GM15510 (cell line): ENCODE data around the gene RASSF5.

Experiments
- POLR2A ChIP-seq: IDR thresholded peaks from 3 replicates; pipeline ENCODE4 v1.6.1; 2011; ENCODE audit warnings: borderline replicate concordance; ENCODE audit not compliant: insufficient read length; ENCODE audit errors: extremely low read depth

RASSF5 gene

DNA sequence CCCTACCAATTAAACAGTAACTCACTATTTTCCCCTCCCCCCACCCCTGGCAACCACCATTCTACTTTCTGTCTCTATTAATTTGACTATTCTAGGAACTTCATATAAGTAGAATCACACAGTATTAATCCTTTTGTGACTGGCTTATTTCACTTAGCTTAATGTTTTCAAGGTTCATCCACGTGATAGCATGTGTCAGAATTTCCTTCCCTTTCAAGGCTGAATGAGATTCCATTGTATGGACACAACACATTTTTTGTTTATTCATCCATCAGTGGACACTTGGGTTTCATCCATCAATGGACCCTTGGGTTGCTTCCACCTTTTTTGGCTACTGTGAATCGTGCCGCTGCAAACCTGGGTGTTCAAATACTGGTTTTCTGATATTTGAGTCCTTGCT, 63.2 kb downstream of the RASSF5 start:
- TF ChIP-seq POLR2A, result no peak

DNA sequence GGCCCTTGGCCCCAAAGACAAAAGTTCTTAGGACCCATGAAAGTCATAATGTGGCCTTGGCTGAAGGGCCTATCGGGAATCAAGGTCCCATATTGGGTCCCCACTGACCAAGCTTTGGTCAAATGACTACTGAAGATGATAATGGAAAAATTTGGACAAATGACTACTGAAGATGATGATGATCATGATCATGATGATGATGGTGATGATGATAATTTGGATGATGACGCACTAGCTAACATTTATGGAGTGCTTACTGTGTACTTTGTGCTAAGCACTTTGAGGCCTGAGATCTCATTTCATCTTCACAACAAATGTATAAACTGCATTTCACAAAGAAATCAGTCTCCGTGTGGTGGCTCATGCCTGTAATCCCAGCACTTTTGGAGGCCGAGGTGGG, 65.5 kb downstream of the RASSF5 start:
- no peak for TF ChIP-seq POLR2A

DNA sequence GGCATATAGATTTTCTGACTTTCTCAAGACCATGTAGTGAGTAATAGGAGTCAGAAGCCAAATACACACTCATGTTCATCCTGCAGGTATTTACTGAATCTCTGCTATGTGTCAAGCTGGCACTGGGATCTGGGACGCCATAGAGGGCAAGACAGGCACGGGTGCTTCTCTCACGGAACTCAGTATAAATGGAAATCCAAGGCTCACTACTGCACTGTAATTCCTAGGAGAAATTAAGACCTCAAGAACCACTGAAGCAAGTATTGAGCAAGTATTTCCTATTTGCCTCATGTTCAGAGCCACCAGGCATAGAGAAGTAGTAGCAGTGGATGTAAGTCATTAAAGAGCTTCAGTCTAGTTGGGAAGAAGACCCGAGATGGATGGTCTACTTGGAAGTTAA, 66.0 kb downstream of the RASSF5 start:
- no peak for TF ChIP-seq POLR2A

DNA sequence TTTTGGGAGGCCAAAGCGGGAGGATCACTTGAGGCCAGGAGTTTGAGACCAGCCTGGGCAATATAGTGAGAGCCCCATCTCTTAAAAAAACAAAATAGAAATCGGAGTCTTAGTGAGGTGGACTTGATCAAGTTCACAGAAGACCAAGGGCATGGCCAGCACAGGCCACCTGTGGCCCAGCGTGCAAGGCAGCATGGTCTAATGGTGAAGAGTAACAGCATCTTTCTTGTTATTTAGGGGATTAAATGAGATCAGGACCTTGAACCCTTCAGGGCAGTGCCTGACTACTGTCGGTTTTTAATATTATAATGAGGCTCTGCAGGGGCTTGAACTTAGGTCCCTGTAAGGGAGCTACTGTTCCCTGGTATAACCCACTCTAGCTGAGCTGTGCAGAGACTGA, 66.4 kb downstream of the RASSF5 start:
- TF ChIP-seq POLR2A, result no peak

DNA sequence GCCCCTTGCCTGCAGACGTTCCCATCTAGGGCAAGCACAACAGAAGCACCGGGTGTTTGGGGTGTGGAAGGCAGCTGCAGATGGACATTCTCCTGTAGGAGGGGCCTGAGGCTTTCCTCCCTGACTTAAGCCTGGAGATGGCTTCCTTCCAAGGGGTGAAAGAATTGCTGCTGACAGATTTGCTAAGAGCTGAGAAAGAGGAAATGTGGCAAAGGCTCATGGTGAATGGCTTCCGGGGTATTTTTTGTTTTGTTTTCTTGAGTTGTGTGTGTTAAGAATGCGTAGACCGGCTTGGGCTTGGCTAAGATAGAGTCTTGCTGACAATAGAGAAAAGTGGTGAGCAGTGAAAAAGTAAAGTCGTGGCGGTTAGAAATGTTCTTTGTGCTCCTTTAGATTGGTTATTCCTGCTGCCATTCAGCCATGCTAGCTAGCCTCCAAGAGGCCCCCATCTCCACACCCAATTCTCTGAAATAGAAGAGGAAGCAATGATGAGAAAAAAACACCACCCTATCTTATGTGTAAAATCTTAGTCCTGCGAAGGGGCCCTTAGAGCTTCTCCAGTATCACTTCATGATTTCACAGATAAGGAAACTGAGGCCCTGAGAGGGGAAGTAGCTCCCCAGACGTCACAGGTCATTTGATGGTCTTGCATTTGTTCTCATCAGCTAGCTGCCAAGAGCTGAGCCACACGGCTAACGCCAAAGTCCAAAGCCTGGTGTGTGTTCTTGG, 68.0 kb downstream of the RASSF5 start:
- no peak for TF ChIP-seq POLR2A

DNA sequence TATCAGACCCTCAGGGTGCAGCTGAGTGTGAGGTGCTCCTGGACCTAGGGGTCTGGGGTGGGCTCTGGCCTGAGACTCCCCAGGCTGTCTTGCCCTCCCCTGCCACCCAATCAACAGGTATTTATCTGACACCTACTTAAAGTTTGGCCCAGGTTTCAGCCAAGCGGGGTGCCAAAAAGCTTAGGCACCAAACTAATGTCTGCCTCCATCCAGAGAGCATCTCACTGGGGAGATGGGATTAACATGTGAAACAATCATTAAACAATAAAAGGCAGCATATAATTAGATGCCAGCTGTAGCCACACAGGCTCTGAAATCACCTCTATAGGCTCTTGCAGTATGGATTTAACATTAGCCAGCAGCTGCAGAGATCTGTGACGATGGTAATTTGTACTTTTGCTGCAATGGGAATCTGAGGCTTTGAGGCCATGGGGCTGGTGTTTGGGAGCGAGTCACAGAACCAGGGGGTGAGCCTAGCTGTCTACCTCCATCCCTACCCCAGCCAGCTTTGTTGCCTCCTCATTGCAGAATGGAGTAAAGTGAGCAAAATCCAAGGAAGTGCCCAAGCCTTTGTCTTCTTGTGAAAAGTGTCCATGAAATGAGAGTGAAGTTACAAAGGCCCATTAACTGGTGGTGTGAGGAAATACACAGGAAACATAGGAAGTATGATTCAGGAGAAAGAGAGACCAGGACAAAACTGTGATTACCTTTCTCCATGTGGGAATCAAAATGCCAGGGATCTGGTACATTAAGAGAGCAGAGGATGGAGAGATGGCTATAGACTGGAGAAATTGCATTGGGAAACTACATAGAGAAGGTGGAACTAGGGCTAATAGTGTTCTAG, 68.8 kb downstream of the RASSF5 start:
- no peak for TF ChIP-seq POLR2A

DNA sequence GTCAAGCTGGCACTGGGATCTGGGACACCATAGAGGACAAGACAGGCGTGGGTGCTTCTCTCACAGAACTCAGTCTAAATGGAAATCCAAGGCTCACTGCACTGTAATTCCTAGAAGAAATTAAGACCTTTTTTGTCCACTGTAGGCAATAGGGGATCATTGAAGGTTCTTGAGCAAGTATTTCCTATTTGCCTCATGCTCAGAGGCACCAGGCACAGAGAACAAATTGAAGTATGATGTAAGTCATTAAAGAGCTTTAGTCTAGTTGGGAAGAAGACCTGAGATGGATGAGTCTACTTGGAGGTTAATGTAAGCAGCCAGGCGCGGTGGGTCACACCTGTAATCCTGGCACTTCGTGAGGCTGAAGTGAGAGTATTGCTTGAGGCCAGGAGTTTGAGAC, 70.3 kb downstream of the RASSF5 start:
- no peak for TF ChIP-seq POLR2A

DNA sequence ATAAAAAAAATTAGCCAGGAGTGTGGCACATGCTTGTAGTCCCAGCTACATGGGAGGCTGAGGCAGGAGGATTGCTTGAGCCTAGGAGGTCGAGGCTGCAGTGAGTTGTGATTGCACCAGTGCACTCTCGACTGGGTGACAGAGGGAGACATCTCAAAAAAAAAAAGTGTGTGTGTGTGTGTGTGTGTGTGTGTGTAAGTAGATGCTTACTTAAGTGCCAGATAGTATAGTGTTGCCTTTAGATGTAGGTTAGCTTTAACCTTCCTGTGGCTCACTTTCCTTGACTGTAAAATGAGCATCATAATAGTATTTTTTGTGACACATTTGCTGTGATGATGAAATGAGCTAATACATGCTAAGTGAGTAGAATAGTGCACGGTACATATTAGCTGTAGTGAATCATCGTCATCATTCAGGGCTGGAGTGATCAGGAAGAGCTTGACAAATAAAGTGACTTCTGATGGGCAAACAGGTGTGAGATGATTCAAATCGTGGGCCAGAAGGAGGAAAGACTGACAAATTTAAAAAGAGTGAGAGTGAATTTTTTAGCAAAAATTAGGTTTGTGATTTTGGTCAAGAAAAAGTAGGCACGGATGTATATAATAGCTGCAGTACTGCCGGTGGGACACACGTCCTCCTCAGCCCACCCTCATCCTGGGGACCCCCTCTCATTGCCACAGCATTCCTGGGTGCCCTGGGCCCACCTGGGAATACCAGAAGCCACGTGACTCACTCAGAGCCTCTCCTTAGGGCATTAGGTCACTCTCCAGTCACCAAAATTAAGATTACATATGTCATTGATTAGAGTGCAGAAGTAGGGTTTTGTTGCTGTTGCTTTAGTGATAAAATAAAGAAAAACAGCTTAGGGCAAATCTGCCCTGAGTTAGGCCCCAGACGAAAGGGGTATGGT, 71.0 kb downstream of the RASSF5 start:
- TF ChIP-seq POLR2A, result no peak

DNA sequence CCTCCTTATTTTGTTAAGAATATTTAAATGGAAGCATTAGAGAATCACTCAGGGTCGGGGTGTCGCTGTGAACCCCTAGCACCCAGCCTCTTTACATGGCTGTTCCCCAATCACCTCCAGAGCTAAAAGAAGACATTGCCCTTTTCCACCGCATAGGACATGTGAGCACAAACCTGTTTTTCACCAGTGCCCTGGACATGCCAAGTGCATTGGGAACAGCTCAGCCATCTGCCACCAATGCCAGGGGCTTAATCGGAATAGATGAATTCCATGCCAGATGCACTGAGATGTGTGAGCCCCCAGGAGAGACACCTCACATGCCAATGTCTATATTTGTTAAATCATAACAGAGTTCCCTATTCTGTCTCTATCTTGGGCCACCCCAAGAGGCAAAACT, 71.6 kb downstream of the RASSF5 start:
- TF ChIP-seq POLR2A, result no peak

DNA sequence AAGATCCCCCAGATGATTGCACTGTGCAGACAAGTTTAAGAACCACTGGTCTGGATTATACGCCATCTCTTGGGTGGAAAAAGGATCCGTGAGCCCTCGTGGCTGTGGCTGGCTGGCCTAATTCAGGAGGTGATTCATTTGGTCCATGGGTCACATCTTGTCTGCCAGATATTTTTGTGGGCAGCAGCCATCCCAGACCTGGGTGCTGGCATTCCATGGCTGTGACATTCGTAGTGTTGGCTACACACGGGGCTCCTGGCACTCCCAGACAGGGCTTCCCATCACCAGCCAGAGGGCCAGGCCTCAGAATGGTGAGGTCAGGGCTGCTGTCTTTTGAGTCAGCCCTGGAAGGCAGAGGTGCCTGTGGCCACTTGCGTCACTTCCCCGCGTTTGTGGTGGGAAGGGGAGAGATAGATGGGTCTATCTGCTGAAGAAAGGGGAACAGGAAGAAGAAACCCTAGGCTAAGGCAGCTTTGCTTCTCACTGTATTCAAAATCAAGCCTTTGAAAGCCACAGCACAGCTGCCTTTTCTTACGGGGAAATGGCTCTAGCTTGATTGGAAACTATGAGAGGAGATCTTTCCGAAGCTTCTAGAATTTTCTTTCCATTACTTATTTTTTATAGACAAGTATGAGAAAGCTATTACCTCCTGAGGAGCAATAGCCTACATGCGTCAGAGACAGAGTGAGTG, 72.6 kb downstream of the RASSF5 start:
- peak; percentile 36 for TF ChIP-seq POLR2A

DNA sequence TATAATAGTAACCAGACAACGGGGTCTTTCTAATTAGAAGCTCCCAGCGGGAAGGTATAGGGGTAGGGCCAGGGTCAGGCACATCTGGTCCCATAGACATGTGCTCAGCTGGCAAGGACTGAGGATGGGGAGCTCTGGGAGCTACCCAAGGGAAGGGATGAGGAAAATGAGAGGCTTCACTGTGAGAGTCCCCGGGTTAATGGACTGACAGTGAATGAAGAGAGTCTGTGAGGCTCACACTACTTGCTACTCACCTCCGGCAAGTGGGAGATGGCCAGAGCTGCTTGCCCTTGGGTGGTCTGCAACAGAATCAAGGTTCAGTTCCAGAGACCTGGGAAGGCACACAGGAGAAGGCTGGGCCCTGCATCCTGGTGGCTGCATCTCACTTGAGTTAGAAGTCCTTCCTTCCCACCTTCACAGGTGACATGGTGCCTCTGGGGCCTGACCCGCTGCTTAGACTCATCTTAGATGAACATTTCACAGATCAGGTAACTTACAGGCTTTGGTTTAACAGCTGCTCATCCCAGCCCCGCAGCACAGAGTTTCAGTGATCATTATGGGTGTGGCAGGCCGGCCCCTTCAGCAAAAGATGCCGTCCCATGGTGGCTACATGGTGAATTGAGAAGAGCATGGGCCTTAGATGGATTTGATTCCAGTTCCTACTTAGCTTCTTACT, 73.2 kb downstream of the RASSF5 start:
- TF ChIP-seq POLR2A, result no peak

DNA sequence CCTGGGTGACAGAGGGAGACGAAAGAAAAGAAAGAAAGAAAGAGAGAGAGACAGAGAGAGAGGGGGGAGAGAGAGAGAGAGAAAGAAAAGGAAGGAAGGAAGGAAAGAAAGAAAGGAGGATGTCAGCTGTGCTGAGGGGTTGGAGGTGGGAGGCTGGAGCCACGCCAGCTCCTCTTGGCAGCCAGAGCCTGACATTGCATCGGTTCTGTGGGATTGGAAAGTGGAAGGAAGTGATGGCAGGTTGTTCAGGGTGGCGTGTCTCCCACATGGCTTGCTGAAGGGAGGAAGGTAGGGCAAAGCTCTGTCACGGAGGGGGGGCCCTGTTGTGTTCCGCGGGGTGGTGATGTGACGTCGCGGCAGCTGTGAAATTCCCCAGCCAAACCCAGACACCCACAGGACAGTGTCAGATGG, 74.2 kb downstream of the RASSF5 start:
- no peak for TF ChIP-seq POLR2A

DNA sequence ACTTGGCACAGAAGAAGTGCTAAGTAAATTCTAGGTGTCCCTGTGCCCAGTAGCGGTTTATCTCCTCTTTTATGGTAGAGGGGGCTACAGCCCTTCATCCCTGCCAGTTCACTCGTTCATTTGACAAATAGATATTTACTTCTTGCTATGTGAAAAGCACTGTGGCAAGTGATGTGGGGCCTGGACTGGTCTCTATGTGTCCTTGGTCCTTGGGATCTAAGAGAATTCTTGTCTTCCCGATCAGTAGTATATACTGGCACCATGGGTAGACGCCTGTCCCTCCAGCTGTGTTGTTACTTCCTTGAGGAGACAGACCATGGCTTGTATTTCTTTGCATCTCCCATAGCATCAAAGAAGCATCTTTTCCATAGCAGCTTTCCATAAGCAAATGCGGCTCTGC, 75.2 kb downstream of the RASSF5 start:
- no peak for TF ChIP-seq POLR2A

DNA sequence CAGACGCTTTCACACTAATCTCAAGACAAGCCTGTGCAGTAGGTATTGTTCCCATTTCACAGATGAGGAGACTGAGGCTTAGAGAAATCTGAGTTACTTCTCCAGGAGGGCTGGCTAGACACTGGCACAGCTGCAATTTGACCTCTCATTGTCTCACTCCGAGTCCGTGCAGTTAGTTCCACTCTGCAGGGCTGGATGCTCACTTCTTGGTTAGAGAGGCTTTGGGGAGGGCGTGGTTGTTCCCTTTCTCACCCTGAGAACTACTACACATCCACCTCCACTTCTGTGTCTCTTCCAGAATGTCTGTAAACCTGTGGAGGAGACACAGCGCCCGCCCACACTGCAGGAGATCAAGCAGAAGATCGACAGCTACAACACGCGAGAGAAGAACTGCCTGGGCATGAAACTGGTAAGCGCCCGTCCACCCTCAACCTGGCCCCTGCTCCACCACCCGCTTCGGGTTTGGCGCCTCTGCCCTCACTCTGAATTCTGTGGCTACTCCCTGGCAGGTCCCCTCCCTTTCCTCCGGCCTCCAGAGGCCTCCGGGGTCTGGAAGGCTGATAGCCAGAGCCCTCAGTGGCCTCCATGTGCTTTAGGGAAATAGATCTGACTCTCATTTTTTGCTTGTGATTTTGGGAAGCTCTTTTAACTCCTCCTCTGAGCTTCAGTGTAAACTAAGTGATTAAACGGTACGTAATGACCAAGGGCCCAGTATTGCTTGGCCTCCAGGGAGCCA, 75.8 kb downstream of the RASSF5 start:
- no peak for TF ChIP-seq POLR2A
